SK-N-SH (cell line): ENCODE data around the gene BSG. TPM values are rescaled to one million over a fixed set of nuclear protein-coding genes. Genes with fewer than 3 reads are reported as not detected.

ENCODE experiments used
- CTCF ChIA-PET: fragments of 300-600, 350-600 bp; formaldehyde crosslinking; extraction: SDS; loops from one replicate; lab custom pipeline; 2021; lab: Yijun Ruan, JAX
- POLR2A ChIA-PET: fragments of 350-600 bp; sonication (Branson Sonifier 250); formaldehyde crosslinking; extraction: SDS; loops from one replicate; lab custom pipeline; 2020; ENCODE audit warnings: antibody characterized with exemption, inconsistent platforms; lab: Yijun Ruan, JAX
- DNase-seq: peaks from one replicate; pipeline ENCODE4 v3.0.0; 2012
- H2AFZ ChIP-seq: fragments of 200-600 bp; sonication (generic); 2 replicates; pipeline ENCODE4 v1.8.1; 2016; ENCODE audit warnings: antibody characterized with exemption, mild to moderate bottlenecking, low read depth
- H3F3A ChIP-seq: fragments of 200-600 bp; sonication (generic); replicated peaks from 2 replicates; pipeline ENCODE3; 2016; ENCODE audit warnings: antibody characterized with exemption, mild to moderate bottlenecking; ENCODE audit not compliant: insufficient read depth
- H3K27ac ChIP-seq, 2 experiments: fragments of 200-500 bp in 1 of 2; fragments of 200-600 bp in 1 of 2; sonication (Bioruptor generic) in 1 of 2; sonication (generic), shearing (Covaris generic) in 1 of 2; 2 replicates each; pipeline versions ENCODE4 v1.5.1 to v1.6.1; 2014 to 2016; ENCODE audit warnings: low read depth in 2 of 2, inconsistent platforms in 1 of 2, low read length in 1 of 2, mild to moderate bottlenecking in 1 of 2, mixed read lengths in 1 of 2
- H3K27me3 ChIP-seq: fragments of 200-600 bp; sonication (generic), shearing (Covaris generic); 2 replicates; pipeline ENCODE4 v1.6.1; 2016; ENCODE audit warnings: mixed run types; ENCODE audit not compliant: insufficient read depth
- H3K36me3 ChIP-seq, 2 experiments: fragments of 200-500 bp in 1 of 2; fragments of 200-600 bp in 1 of 2; sonication (Bioruptor generic) in 1 of 2; sonication (generic) in 1 of 2; replicated peaks in 1 of 2; 2 replicates each; pipeline versions ENCODE3 to v1.5.1; 2014 to 2016; ENCODE audit warnings: low read length in 1 of 2, mild to moderate bottlenecking in 1 of 2; ENCODE audit not compliant: insufficient read depth in 2 of 2, control insufficient read depth in 1 of 2
- H3K4me1 ChIP-seq, 2 experiments: fragments of 200-500 bp in 1 of 2; fragments of 200-600 bp in 1 of 2; sonication (Bioruptor generic) in 1 of 2; sonication (generic), shearing (Covaris generic) in 1 of 2; 2 replicates each; pipeline versions ENCODE4 v1.5.1 to v1.6.1; 2014 to 2016; ENCODE audit warnings: low read depth in 1 of 2, low read length in 1 of 2, mixed run types in 1 of 2; ENCODE audit not compliant: insufficient read depth in 2 of 2, control insufficient read depth in 1 of 2
- H3K4me2 ChIP-seq: fragments of 200-600 bp; sonication (generic), shearing (Covaris generic); 2 replicates; pipeline ENCODE4 v1.6.1; 2017; ENCODE audit warnings: mixed run types
- H3K4me3 ChIP-seq, 2 experiments: fragments of 200-500 bp in 1 of 2; fragments of 200-600 bp in 1 of 2; sonication (Bioruptor generic) in 1 of 2; sonication (generic), shearing (Covaris generic) in 1 of 2; 2 replicates each; pipeline versions ENCODE4 v1.5.1 to v1.8.1; 2014 to 2016; ENCODE audit warnings: low read depth in 2 of 2, inconsistent platforms in 1 of 2, low read length in 1 of 2, mild to moderate bottlenecking in 1 of 2, mixed read lengths in 1 of 2, moderate library complexity in 1 of 2
- H3K79me2 ChIP-seq: fragments of 200-600 bp; sonication (generic); 2 replicates; pipeline ENCODE4 v1.8.1; 2017; ENCODE audit warnings: mild to moderate bottlenecking; ENCODE audit not compliant: insufficient read depth
- H3K9ac ChIP-seq: fragments of 200-600 bp; sonication (generic); 2 replicates; pipeline ENCODE4 v1.6.1; 2017; ENCODE audit warnings: mixed run types
- H3K9me2 ChIP-seq: fragments of 200-600 bp; sonication (generic); 2 replicates; pipeline ENCODE4 v1.6.1; 2017; ENCODE audit warnings: mixed run types
- H3K9me3 ChIP-seq: fragments of 200-600 bp; sonication (generic); 2 replicates; pipeline ENCODE4 v1.6.1; 2017; ENCODE audit warnings: mixed run types, mild to moderate bottlenecking, moderate library complexity
- H4K20me1 ChIP-seq: fragments of 200-600 bp; sonication (generic); 2 replicates; pipeline ENCODE4 v1.6.1; 2017; ENCODE audit warnings: mild to moderate bottlenecking, mixed run types; ENCODE audit not compliant: insufficient read depth
- FOSL2 ChIP-seq: IDR thresholded peaks from 2 replicates; pipeline ENCODE4 v1.4.0; 2012; ENCODE audit warnings: low read depth, mild to moderate bottlenecking, moderate library complexity, borderline replicate concordance
- GABPA ChIP-seq: IDR thresholded peaks from 2 replicates; pipeline ENCODE4 v1.4.0; 2012; ENCODE audit warnings: low read depth, mild to moderate bottlenecking
- IRF3 ChIP-seq: fragments of 150-350 bp; IDR thresholded peaks from 2 replicates; pipeline ENCODE4 v1.6.1; 2016; ENCODE audit warnings: mild to moderate bottlenecking, low read depth, low read length
- JUND ChIP-seq: IDR thresholded peaks from 2 replicates; pipeline ENCODE4 v1.4.0; 2012
- MAX ChIP-seq: IDR thresholded peaks from 2 replicates; pipeline ENCODE4 v1.4.0; 2012; ENCODE audit warnings: low read depth
- NFIC ChIP-seq: IDR thresholded peaks from 2 replicates; pipeline ENCODE4 v1.4.0; 2012; ENCODE audit warnings: borderline replicate concordance
- NRF1 ChIP-seq: IDR thresholded peaks from 2 replicates; pipeline ENCODE4 v1.6.1; 2012; ENCODE audit warnings: low read depth, mild to moderate bottlenecking, low read length
- PBX3 ChIP-seq: IDR thresholded peaks from 2 replicates; pipeline ENCODE4; 2012
- POLR2AphosphoS5 ChIP-seq: IDR thresholded peaks from 2 replicates; pipeline ENCODE4 v1.6.1; 2012; ENCODE audit warnings: low read depth, low read length
- RXRA ChIP-seq: IDR thresholded peaks from 2 replicates; pipeline ENCODE4 v1.4.0; 2012; ENCODE audit warnings: low read depth, mild to moderate bottlenecking, borderline replicate concordance
- TAF1 ChIP-seq: IDR thresholded peaks from 2 replicates; pipeline ENCODE4 v1.6.1; 2012; ENCODE audit warnings: low read depth, mild to moderate bottlenecking, low read length, moderate library complexity, borderline replicate concordance
- WGBS: methylation state at CpG from one replicate; pipeline ENCODE4 v1.1.6; 2017; ENCODE audit warnings: low lambda C conversion rate; 5-methylcytosine and 5-hydroxymethylcytosine counted together
- polyA plus RNA-seq, 3 experiments: library from polyadenylated mRNA; depleted of rRNA; stranded (reverse); fragments of >200 nt; gene quantifications; 2 replicates each; pipeline ENCODE4 v1.2.3, GENCODE V29; 2012
- TF ChIP-seq, protein P1 (sequence below): IDR thresholded peaks from 2 replicates; pipeline ENCODE4 v1.4.0; 2012; ENCODE audit warnings: low read depth, borderline replicate concordance

BSG gene
- polyA plus RNA-seq, 1 of the 3 experiments (the other 2 are of a cell fraction): 835 TPM

GRCh38 chr19:629961-630714 is 57.7 kb downstream of the BSG start:
- DNase-seq: no peak
- no peak overlapping the region for H2AFZ ChIP-seq
- no peak overlapping the region for H3K9ac ChIP-seq
- POLR2A ChIA-PET: no interaction called here
- H3K4me1 ChIP-seq: peaks cover 4 to 22% of the 10 kb centered on the region in 2 experiments; a peak in 3 of 4 replicates
- 91% methylated on average over 23 of the region's 30 CpGs for WGBS
- TF ChIP-seq NFIC: no peak
- TF ChIP-seq GABPA: no peak
- TF ChIP-seq TAF1: no peak
- TF ChIP-seq, protein P1, sequence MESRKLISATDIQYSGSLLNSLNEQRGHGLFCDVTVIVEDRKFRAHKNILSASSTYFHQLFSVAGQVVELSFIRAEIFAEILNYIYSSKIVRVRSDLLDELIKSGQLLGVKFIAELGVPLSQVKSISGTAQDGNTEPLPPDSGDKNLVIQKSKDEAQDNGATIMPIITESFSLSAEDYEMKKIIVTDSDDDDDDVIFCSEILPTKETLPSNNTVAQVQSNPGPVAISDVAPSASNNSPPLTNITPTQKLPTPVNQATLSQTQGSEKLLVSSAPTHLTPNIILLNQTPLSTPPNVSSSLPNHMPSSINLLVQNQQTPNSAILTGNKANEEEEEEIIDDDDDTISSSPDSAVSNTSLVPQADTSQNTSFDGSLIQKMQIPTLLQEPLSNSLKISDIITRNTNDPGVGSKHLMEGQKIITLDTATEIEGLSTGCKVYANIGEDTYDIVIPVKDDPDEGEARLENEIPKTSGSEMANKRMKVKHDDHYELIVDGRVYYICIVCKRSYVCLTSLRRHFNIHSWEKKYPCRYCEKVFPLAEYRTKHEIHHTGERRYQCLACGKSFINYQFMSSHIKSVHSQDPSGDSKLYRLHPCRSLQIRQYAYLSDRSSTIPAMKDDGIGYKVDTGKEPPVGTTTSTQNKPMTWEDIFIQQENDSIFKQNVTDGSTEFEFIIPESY: no peak
- no peak for TF ChIP-seq RXRA
- TF ChIP-seq FOSL2: no peak
- no peak for TF ChIP-seq IRF3
- TF ChIP-seq JUND: no peak
- no peak for TF ChIP-seq PBX3
- TF ChIP-seq MAX: no peak
- no peak for TF ChIP-seq POLR2AphosphoS5
- TF ChIP-seq NRF1: no peak
- peaks cover 5 to 8% of the 10 kb centered on the region in 2 experiments for H3K36me3 ChIP-seq
- no peak overlapping the region for H3K4me3 ChIP-seq
- peak overlapping the region in 1 of 2 experiments; percentile 51; a peak in 2 of 4 replicates for H3K27ac ChIP-seq
- no peaks in the 10 kb centered on the region for H3K9me2 ChIP-seq
- CTCF ChIA-PET: interaction anchor here (1.3 to 3.8 kb wide), 5 partner anchors 10 to 104 kb away, joined by 3 to 24 read pairs (median 5); no protein-coding TSS in a partner anchor
- no peaks in the 10 kb centered on the region for H4K20me1 ChIP-seq
- no peaks in the 10 kb centered on the region for H3K27me3 ChIP-seq
- H3F3A ChIP-seq: no peaks in the 10 kb centered on the region
- no peaks in the 10 kb centered on the region for H3K9me3 ChIP-seq
- no peak overlapping the region for H3K4me2 ChIP-seq
- H3K79me2 ChIP-seq: peaks cover 34% of the 10 kb centered on the region
